Endothelial cell of umbilical vein (primary cell): ENCODE results near the gene GTSE1. TPM values are rescaled to one million over a fixed set of nuclear protein-coding genes. Genes with fewer than 3 reads are reported as not detected.

ENCODE experiments used
- BruUV-seq: library from RNA; stranded (reverse); fragments of 400-500 nt; replicated peaks from 2 replicates; lab custom pipeline; 2021; lab: Mats Ljungman, UMichigan
- CTCF ChIA-PET: fragments of 300-600, 350-600 bp; sonication (Branson Sonifier 250); formaldehyde crosslinking; loops from one replicate; lab custom pipeline; 2021; ENCODE audit warnings: antibody characterized with exemption, inconsistent platforms; lab: Charles Lee
- POLR2A ChIA-PET: fragments of 300-600, 350-600 bp; sonication (Branson Sonifier 250); formaldehyde crosslinking; loops from one replicate; lab custom pipeline; 2021; ENCODE audit warnings: antibody characterized with exemption, inconsistent platforms; lab: Charles Lee
- DNase-seq: peaks from one replicate; pipeline ENCODE4 v3.0.0-alpha.2; 2011; ENCODE audit warnings: low read depth, low spot score
- FAIRE-seq: peaks from 2 replicates; lab custom pipeline; 2011; peaks lifted over from hg19 to GRCh38; lab: Jason Lieb, UNC
- H2AFZ ChIP-seq: 2 replicates; pipeline ENCODE4 v1.6.0; 2012; ENCODE audit warnings: low read depth, low read length, control low read depth, inconsistent platforms
- H3K27ac ChIP-seq: 2 replicates; pipeline ENCODE4 v1.5.1; 2011; ENCODE audit warnings: low read depth, mild to moderate bottlenecking, control low read depth, low read length, moderate library complexity; ENCODE audit not compliant: insufficient read depth
- H3K27me3 ChIP-seq, 2 experiments: 2 replicates each; pipeline versions ENCODE4 v1.6.0 to v1.6.1; 2011; ENCODE audit warnings: low read length in 2 of 2, mixed read lengths in 1 of 2; ENCODE audit not compliant: control insufficient read depth in 2 of 2, insufficient read depth in 2 of 2
- H3K36me3 ChIP-seq, 2 experiments: 2 replicates in 1 of 2; 3 replicates in 1 of 2; pipeline ENCODE4 v1.5.1; 2011; ENCODE audit warnings: low read length in 2 of 2, mild to moderate bottlenecking in 1 of 2, moderate library complexity in 1 of 2; ENCODE audit not compliant: control insufficient read depth in 2 of 2, insufficient read depth in 2 of 2; ENCODE audit errors: extremely low read depth in 1 of 2
- H3K4me1 ChIP-seq: 3 replicates; pipeline ENCODE4 v1.5.1; 2011; ENCODE audit warnings: mild to moderate bottlenecking, low read length; ENCODE audit not compliant: control insufficient read depth, insufficient read depth; ENCODE audit errors: extremely low read depth
- H3K4me2 ChIP-seq: 2 replicates; pipeline ENCODE4 v1.6.1; 2011; ENCODE audit warnings: low read length, control low read depth, mixed read lengths; ENCODE audit not compliant: insufficient read depth
- H3K4me3 ChIP-seq, 3 experiments: fragments of 200-600 bp in 1 of 3; sonication (generic), shearing (Covaris generic) in 1 of 3; replicated peaks in 1 of 3; 2 replicates each; pipeline ENCODE4 v1.5.1; 2011 to 2016; ENCODE audit warnings: control low read depth in 3 of 3, low read length in 3 of 3, mild to moderate bottlenecking in 2 of 3, inconsistent platforms in 1 of 3, low read depth in 1 of 3, moderate library complexity in 1 of 3; ENCODE audit not compliant: insufficient read depth in 1 of 3
- H3K79me2 ChIP-seq: 2 replicates; pipeline ENCODE4 v1.6.0; 2012; ENCODE audit warnings: low read length, inconsistent platforms; ENCODE audit not compliant: control insufficient read depth, insufficient read depth
- H3K9ac ChIP-seq: replicated peaks from 2 replicates; pipeline ENCODE3; 2011; ENCODE audit warnings: low read length, control low read depth; ENCODE audit not compliant: insufficient read depth; ENCODE audit errors: extremely low read depth
- H3K9me1 ChIP-seq: replicated peaks from 3 replicates; pipeline ENCODE4 v1.6.0; 2011; ENCODE audit warnings: mild to moderate bottlenecking, low read length; ENCODE audit not compliant: control insufficient read depth, insufficient read depth; ENCODE audit errors: extremely low read depth
- H3K9me3 ChIP-seq: replicated peaks from 2 replicates; pipeline ENCODE4 v1.5.1; 2012; ENCODE audit warnings: low read length, inconsistent platforms; ENCODE audit not compliant: control insufficient read depth, insufficient read depth
- H4K20me1 ChIP-seq: replicated peaks from 2 replicates; pipeline ENCODE3; 2011; ENCODE audit warnings: mild to moderate bottlenecking, low read length; ENCODE audit not compliant: control insufficient read depth, insufficient read depth; ENCODE audit errors: extremely low read depth
- CTCF ChIP-seq, 2 donors: IDR thresholded peaks; 1 replicate in 1 of 2; 2 replicates in 1 of 2; pipeline ENCODE4 v1.5.1; 2011; ENCODE audit warnings: low read length in 2 of 2, mild to moderate bottlenecking in 2 of 2, moderate library complexity in 2 of 2, control low read depth in 1 of 2, inconsistent platforms in 1 of 2, low read depth in 1 of 2; ENCODE audit not compliant: insufficient read depth in 1 of 2; ENCODE audit errors: extremely low read depth in 1 of 2
- EZH2 ChIP-seq: IDR thresholded peaks from 2 replicates; pipeline ENCODE4 v1.6.1; 2012; ENCODE audit warnings: borderline replicate concordance, low read depth, mild to moderate bottlenecking, moderate library complexity, low read length, inconsistent platforms; ENCODE audit not compliant: severe bottlenecking
- FOS ChIP-seq: IDR thresholded peaks from 2 replicates; pipeline ENCODE4 v1.6.1; 2011; ENCODE audit warnings: mild to moderate bottlenecking, low read length, moderate library complexity, borderline replicate concordance; ENCODE audit not compliant: insufficient read depth
- GATA2 ChIP-seq: IDR thresholded peaks from 2 replicates; pipeline ENCODE4 v1.7.0; 2011; ENCODE audit warnings: low read depth, mild to moderate bottlenecking, moderate library complexity, mixed read lengths, low read length; ENCODE audit not compliant: insufficient read length, insufficient read depth
- JUN ChIP-seq: IDR thresholded peaks from 2 replicates; pipeline ENCODE4 v1.6.1; 2011; ENCODE audit warnings: borderline replicate concordance, low read depth; ENCODE audit not compliant: insufficient read length, insufficient read depth
- MAX ChIP-seq: IDR thresholded peaks from 2 replicates; pipeline ENCODE4 v1.6.1; 2011; ENCODE audit not compliant: insufficient read depth, insufficient read length
- MYC ChIP-seq: IDR thresholded peaks from one replicate; pipeline ENCODE4 v1.6.1; 2011; ENCODE audit warnings: mild to moderate bottlenecking, low read depth, low read length
- POLR2A ChIP-seq: IDR thresholded peaks from 2 replicates; pipeline ENCODE4 v1.6.1; 2012; ENCODE audit warnings: low read depth, mild to moderate bottlenecking, control low read depth, low read length
- POLR2AphosphoS5 ChIP-seq: IDR thresholded peaks from 2 replicates; pipeline ENCODE4 v1.6.1; 2012; ENCODE audit warnings: low read depth, mild to moderate bottlenecking, control low read depth, low read length, moderate library complexity; ENCODE audit not compliant: insufficient read depth
- dilution Hi-C: fragments of 300-500 bp; cut with MboI; formaldehyde crosslinking; loops from one replicate; pipeline ENCODE4 v1.15.0; 2019; ENCODE audit warnings: low sequenced_read_pairs; ENCODE audit not compliant: extremely low pct_ligation_motif_present
- intact Hi-C: fragments of 100-400 bp; cut with micrococcal nuclease; formaldehyde crosslinking; loops from one replicate; pipeline ENCODE4 v1.10.0; 2022
- polyA plus RNA-seq, 4 experiments: library from polyadenylated mRNA; depleted of rRNA in 3 of 4; stranded (reverse) in 3 of 4; unstranded in 1 of 4; fragments of >200 nt; gene quantifications; 2 replicates each; pipeline versions ENCODE4 v1.2.1 to v1.2.3, GENCODE V29; 2011 to 2012; ENCODE audit warnings: missing spikeins in 1 of 4
- total RNA-seq: library from RNA; stranded (reverse); gene quantifications from 2 replicates; pipeline ENCODE4 v1.2.3, GENCODE V29; 2021

GTSE1 gene
- total and polyA plus RNA-seq, 2 donors (not counting 3 experiments of a cell fraction or from before 2014, with no cell fraction given): 25.9 to 57.2 TPM

- Histone ChIP-seq H3K9ac (no peak overlapping the region), H3K79me2 (no peaks in the 10 kb centered on the region), H2AFZ (no peak overlapping the region), H3K27ac (no peak overlapping the region), H3K9me1 (no peaks in the 10 kb centered on the region), H3K4me3 (no peak overlapping the region), H4K20me1 (no peaks in the 10 kb centered on the region), H3K27me3 (no peaks in the 10 kb centered on the region), H3K4me2 (no peak overlapping the region), H3K36me3 (peaks cover 6% of the 10 kb centered on the region in 2 experiments), H3K9me3 (no peaks in the 10 kb centered on the region), H3K4me1 (no peaks in the 10 kb centered on the region)
- FAIRE-seq (no peak), DNase-seq (no peak)
- BruUV-seq: no TSS peak
- dilution Hi-C loops: no loop called here
- intact Hi-C loops: no loop called here
- CTCF ChIA-PET: interaction anchor here (0.9 kb wide), 1 partner anchor 324 kb away, joined by 3 read pairs; no protein-coding TSS in a partner anchor
- POLR2A ChIA-PET: no interaction called here
- no peak for TF ChIP-seq GATA2
- TF ChIP-seq JUN: no peak
These were observed 33.8 kb downstream of the GTSE1 start for GRCh38 chr22:46330426-46330825.

- Histone ChIP-seq H3K9me1 (no peaks in the 10 kb centered on the region), H2AFZ (no peak overlapping the region), H4K20me1 (no peaks in the 10 kb centered on the region), H3K27ac (no peak overlapping the region), H3K4me2 (no peak overlapping the region), H3K36me3 (peaks cover 2 to 6% of the 10 kb centered on the region in 2 experiments), H3K9ac (no peak overlapping the region), H3K4me3 (no peak overlapping the region), H3K9me3 (no peaks in the 10 kb centered on the region), H3K79me2 (peaks cover 9% of the 10 kb centered on the region), H3K27me3 (no peaks in the 10 kb centered on the region), H3K4me1 (peaks cover 2% of the 10 kb centered on the region)
- dilution Hi-C loops (no loop called here), intact Hi-C loops (no loop called here)
- POLR2A ChIA-PET: interaction anchor here (0.5 kb wide), 1 partner anchor 104 kb away, joined by 4 read pairs; no protein-coding TSS in a partner anchor
- no peak for TF ChIP-seq POLR2A
- no peak for TF ChIP-seq POLR2AphosphoS5
- no peak for TF ChIP-seq MYC
- TF ChIP-seq CTCF (IDR thresholded peaks at IDR 0.05; ENCODE audit: extremely low read depth in 1 of 2, insufficient read depth in 1 of 2, low read depth in 1 of 2, low read length in 2 of 2): no peak
- TF ChIP-seq EZH2: no peak
- no peak for TF ChIP-seq MAX
- TF ChIP-seq GATA2: no peak
- no peak for TF ChIP-seq JUN
- no peak for TF ChIP-seq FOS
- FAIRE-seq (no peak), DNase-seq (no peak)
- CTCF ChIA-PET: no interaction called here
- no TSS peak for BruUV-seq
These were observed 34.8 kb downstream of the GTSE1 start for GRCh38 chr22:46331496-46331895.
